HCT116 (cell line): ENCODE results near the gene E4F1. TPM values are rescaled to one million over a fixed set of nuclear protein-coding genes. Genes with fewer than 3 reads are reported as not detected.

ENCODE experiments used
- ATAC-seq: fragments of 200-7000 bp; cut with Tn5 transposase; 2 replicates; pipeline ENCODE4 v1.9.1; 2020; ENCODE audit warnings: mild to moderate bottlenecking, moderate library complexity
- BruUV-seq: library from RNA; stranded (reverse); fragments of 400-500 nt; replicated peaks from 2 replicates; lab custom pipeline; 2021; lab: Mats Ljungman, UMichigan
- CTCF ChIA-PET: fragments of 300-600 bp; sonication (Branson Sonifier 250); formaldehyde crosslinking; loops from one replicate; lab custom pipeline; 2021; ENCODE audit warnings: antibody characterized with exemption; lab: Charles Lee
- POLR2A ChIA-PET: fragments of 300-600, 350-600 bp; sonication (Branson Sonifier 250); formaldehyde crosslinking; loops from one replicate; lab custom pipeline; 2021; ENCODE audit warnings: antibody characterized with exemption; lab: Charles Lee
- RAD21 ChIA-PET, 2 experiments: fragments of 300-600 bp; sonication (Branson Sonifier 250); formaldehyde crosslinking; loops; one replicate each; lab custom pipeline; 2023; ENCODE audit warnings: low total read pairs in 2 of 2; ENCODE audit not compliant: uncharacterized antibody in 2 of 2, unreplicated experiment in 2 of 2, low non-redundant PET in 1 of 2; lab: Charles Lee
- DNase-seq: peaks from one replicate; pipeline ENCODE4 v3.0.0-alpha.2; 2010; ENCODE audit warnings: low read depth, low spot score
- H2AFZ ChIP-seq: fragments of 200-600 bp; shearing (Covaris generic), sonication (generic); 2 replicates; pipeline ENCODE4 v1.6.1; 2017; ENCODE audit warnings: low read depth, mixed run types, mixed read lengths, antibody characterized with exemption, low read length; ENCODE audit not compliant: poor library complexity, severe bottlenecking
- H3K27ac ChIP-seq: 2 replicates; pipeline ENCODE4 v1.5.1; 2012; ENCODE audit warnings: low read depth, low read length
- H3K27me3 ChIP-seq: fragments of 200-600 bp; sonication (generic); 2 replicates; pipeline ENCODE4 v1.6.1; 2016; ENCODE audit warnings: mixed run types, low read length, mixed read lengths; ENCODE audit not compliant: insufficient read depth
- H3K36me3 ChIP-seq, 2 experiments: fragments of 200-500 bp in 1 of 2; fragments of 200-600 bp in 1 of 2; sonication (Bioruptor generic) in 1 of 2; sonication (generic) in 1 of 2; 2 replicates each; pipeline versions ENCODE4 v1.5.1 to v1.6.1; 2014 to 2016; ENCODE audit warnings: low read length in 2 of 2, inconsistent platforms in 1 of 2, mixed read lengths in 1 of 2, mixed run types in 1 of 2; ENCODE audit not compliant: insufficient read depth in 2 of 2, control insufficient read depth in 1 of 2
- H3K4me1 ChIP-seq, 2 experiments: fragments of 200-600 bp in 1 of 2; sonication (generic) in 1 of 2; 2 replicates each; pipeline versions ENCODE4 v1.5.1 to v1.6.1; 2012 to 2017; ENCODE audit warnings: low read length in 2 of 2, inconsistent platforms in 1 of 2, mild to moderate bottlenecking in 1 of 2, mixed read lengths in 1 of 2, mixed run types in 1 of 2, moderate library complexity in 1 of 2; ENCODE audit not compliant: insufficient read depth in 2 of 2, control insufficient read depth in 1 of 2
- H3K4me2 ChIP-seq: fragments of 200-600 bp; sonication (generic); 2 replicates; pipeline ENCODE4 v1.6.1; 2017; ENCODE audit warnings: mixed run types, low read length, mixed read lengths
- H3K4me3 ChIP-seq, 2 experiments: fragments of 200-600 bp in 1 of 2; sonication (generic) in 1 of 2; replicated peaks in 1 of 2; 2 replicates each; pipeline ENCODE4 v1.5.1; 2011 to 2016; ENCODE audit warnings: low read length in 2 of 2, control low read depth in 1 of 2, low read depth in 1 of 2, mild to moderate bottlenecking in 1 of 2, mixed read lengths in 1 of 2, mixed run types in 1 of 2
- H3K79me2 ChIP-seq: fragments of 200-600 bp; sonication (generic); 2 replicates; pipeline ENCODE4 v1.6.1; 2017; ENCODE audit warnings: mild to moderate bottlenecking, mixed run types, low read length, moderate library complexity, mixed read lengths; ENCODE audit not compliant: insufficient read depth
- H3K9ac ChIP-seq: fragments of 200-600 bp; sonication (generic); 2 replicates; pipeline ENCODE4 v1.6.1; 2016; ENCODE audit warnings: low read length, mixed read lengths
- H3K9me2 ChIP-seq: fragments of 200-600 bp; sonication (generic), shearing (Covaris generic); 2 replicates; pipeline ENCODE4 v1.6.1; 2017; ENCODE audit warnings: mixed run types, mild to moderate bottlenecking, moderate library complexity; ENCODE audit not compliant: insufficient read depth
- H3K9me3 ChIP-seq, 2 experiments: fragments of 200-500 bp in 1 of 2; fragments of 200-600 bp in 1 of 2; sonication (Bioruptor generic) in 1 of 2; sonication (generic) in 1 of 2; 2 replicates each; pipeline ENCODE4 v1.6.1; 2014 to 2017; ENCODE audit warnings: low read length in 2 of 2, mixed read lengths in 2 of 2, inconsistent platforms in 1 of 2, low read depth in 1 of 2, mild to moderate bottlenecking in 1 of 2, mixed run types in 1 of 2, moderate library complexity in 1 of 2; ENCODE audit not compliant: control insufficient read depth in 1 of 2, insufficient read depth in 1 of 2
- H4K20me1 ChIP-seq: fragments of 200-600 bp; sonication (generic), shearing (Covaris generic); 2 replicates; pipeline ENCODE4 v1.6.1; 2017; ENCODE audit warnings: mixed run types, mild to moderate bottlenecking, moderate library complexity; ENCODE audit not compliant: insufficient read depth
- EZH2phosphoT487 ChIP-seq: fragments of 200-600 bp; IDR thresholded peaks from 2 replicates; pipeline ENCODE4 v1.6.1; 2018; ENCODE audit warnings: antibody characterized with exemption, borderline replicate concordance
- POLR2AphosphoS5 ChIP-seq: IDR thresholded peaks from 2 replicates; pipeline ENCODE4 v1.6.1; 2011; ENCODE audit warnings: mild to moderate bottlenecking, low read depth, low read length, moderate library complexity
- TCF7L2 ChIP-seq: IDR thresholded peaks from 2 replicates; pipeline ENCODE4 v1.7.0; 2011; ENCODE audit warnings: borderline replicate concordance, inconsistent platforms; ENCODE audit not compliant: insufficient read depth, insufficient read length; ENCODE audit errors: extremely low read depth
- intact Hi-C: fragments of 100-400 bp; cut with micrococcal nuclease; formaldehyde crosslinking; loops from 2 replicates; pipeline ENCODE4 v1.10.0; 2022
- total RNA-seq: library from RNA; stranded (reverse); gene quantifications from one replicate; pipeline ENCODE4 v1.2.1, GENCODE V29; 2021; ENCODE audit not compliant: unreplicated experiment

The E4F1 gene
- total RNA-seq, 1 experiment from 2014 or later, result 40.7 TPM

- DNase-seq (no peak), ATAC-seq (no peak)
- no peaks in the 10 kb centered on the region for H3K9me3 ChIP-seq
- no peaks in the 10 kb centered on the region for H3K27me3 ChIP-seq
- H4K20me1 ChIP-seq, result peaks cover 9% of the 10 kb centered on the region; the same call in 1 of the 2 replicates
- TF ChIP-seq POLR2AphosphoS5, result peak; percentile 36
- no peak for TF ChIP-seq EZH2phosphoT487
- TF ChIP-seq TCF7L2, result no peak
- CTCF ChIA-PET, result no interaction called here
- no peak within 1 kb of the TSS for H3K4me2 ChIP-seq
- intact Hi-C loops, result no loop called here
- H3K9me2 ChIP-seq, result no peaks in the 10 kb centered on the region
- H3K4me1 ChIP-seq, result peaks cover 16 to 40% of the 10 kb centered on the region in 2 experiments
- no peak within 1 kb of the TSS for H3K9ac ChIP-seq
- H3K4me3 ChIP-seq, result no peak within 1 kb of the TSS
- POLR2A ChIA-PET, result no interaction called here
- BruUV-seq, result no TSS peak
- peak within 1 kb of the TSS; percentile 98 for H3K27ac ChIP-seq
- H3K36me3 ChIP-seq, result peaks cover 4 to 33% of the 10 kb centered on the region in 2 experiments; a peak in 3 of 4 replicates
- no peak within 1 kb of the TSS for H2AFZ ChIP-seq
- H3K79me2 ChIP-seq, result peaks cover 52% of the 10 kb centered on the region
- RAD21 ChIA-PET, result no interaction called here
These were observed 12.7 kb upstream of the E4F1 start, which contains the start of gene BRICD5 for GRCh38 chr16:2210386-2211365. Gene BRICD5 (minus strand): TSS chr16:2210863. CDS start chr16:2210833, 30 bp downstream.

GRCh38 chr16:2211923-2212347 is 11.5 kb upstream of the E4F1 start:
- intact Hi-C loops, result no loop called here
- RAD21 ChIA-PET, result no interaction called here

More at GRCh38 chr16:2211923-2212347, 11.5 kb upstream of the E4F1 start:
- Histone ChIP-seq H3K36me3 (peaks cover 4 to 29% of the 10 kb centered on the region in 2 experiments; a peak in 3 of 4 replicates), H3K27me3 (no peaks in the 10 kb centered on the region), H2AFZ (no peak overlapping the region), H3K4me3 (no peak overlapping the region), H3K9ac (peak overlapping the region; percentile 92), H4K20me1 (peaks cover 9% of the 10 kb centered on the region; the same call in 1 of the 2 replicates), H3K4me2 (peak overlapping the region; percentile 99), H3K9me3 (no peaks in the 10 kb centered on the region), H3K27ac (peak overlapping the region; percentile 98), H3K79me2 (peaks cover 39% of the 10 kb centered on the region), H3K4me1 (peaks cover 23 to 38% of the 10 kb centered on the region in 2 experiments), H3K9me2 (no peaks in the 10 kb centered on the region)
- ChIA-PET CTCF (no interaction called here), POLR2A (no interaction called here)
- no peak for TF ChIP-seq EZH2phosphoT487
- no TSS peak for BruUV-seq
- no peak for DNase-seq
- ATAC-seq, result no peak
